ENCODE measurements around the gene SCFD2. TPM values are rescaled to one million over a fixed set of nuclear protein-coding genes. Genes with fewer than 3 reads are reported as not detected.
"Not testable (repeated sequence)": the region's sequence is repeated elsewhere in the genome, so short reads cannot be mapped to it uniquely, and the experiment has no call there.

SCFD2 gene
- total and polyA plus RNA-seq, 12 donors = 2.9 to 15.0 (median 9.7) TPM

- TF ChIP-seq CTCF (IDR thresholded peaks at IDR 0.05) = peak in 2 of 9 donors; percentile 11 to 27
- peak; percentile 58 to 93 (median 69) for ATAC-seq
- no peak overlapping the region for H3K4me3 ChIP-seq
- peak in 1 of 2 donors; percentile 32 for DNase-seq
- peaks cover 0 to 13% (median 0%) of the 10 kb centered on the region in 11 donors for H3K9me3 ChIP-seq
- 39 to 41% methylated on average over 5 of the region's 5 CpGs for WGBS, 2 donors
- peaks cover 0 to 22% (median 12%) of the 10 kb centered on the region in 9 donors for H3K4me1 ChIP-seq
- H3K27ac ChIP-seq = peak overlapping the region in 2 of 10 donors; percentile 3 to 12
- no peaks in the 10 kb centered on the region for H3K27me3 ChIP-seq
- peaks cover 0 to 41% (median under 1%) of the 10 kb centered on the region in 9 donors for H3K36me3 ChIP-seq
- intact Hi-C loops (cut with DNase I) = no loop called here
These were observed 18.7 kb downstream of the SCFD2 start for GRCh38 chr4:53346920-53347852.

GRCh38 chr4:53346392-53346791 lies 19.5 kb downstream of the SCFD2 start:
- H3K27me3 ChIP-seq; ATAC-seq; intact Hi-C loops (cut with DNase I); H3K4me3 ChIP-seq; DNase-seq: not testable (repeated sequence)
- 98 to 100% methylated on average over 2 of the region's 2 CpGs for WGBS, 2 donors
- H3K4me1 ChIP-seq = peaks cover 0 to 22% (median 12%) of the 10 kb centered on the region in 9 donors
- H3K27ac ChIP-seq = peak overlapping the region in 1 of 10 donors; percentile 12
- peaks cover 0 to 14% (median 0%) of the 10 kb centered on the region in 11 donors for H3K9me3 ChIP-seq
- H3K36me3 ChIP-seq = peaks cover 0 to 33% (median 0%) of the 10 kb centered on the region in 9 donors

- WGBS, 2 donors = 92 to 95% methylated on average over 12 of the region's 12 CpGs
- peaks cover 0 to 15% (median 0%) of the 10 kb centered on the region in 11 donors for H3K9me3 ChIP-seq
- H3K4me1 ChIP-seq; H3K4me3 ChIP-seq; H3K36me3 ChIP-seq; ATAC-seq; H3K27me3 ChIP-seq; intact Hi-C loops (cut with DNase I); DNase-seq; H3K27ac ChIP-seq: not testable (repeated sequence)
These were observed 25.7 kb downstream of the SCFD2 start for GRCh38 chr4:53340145-53340544.

- H3K27ac ChIP-seq; intact Hi-C loops (cut with DNase I); H3K4me3 ChIP-seq; ATAC-seq; DNase-seq; H3K27me3 ChIP-seq; H3K36me3 ChIP-seq; H3K9me3 ChIP-seq; H3K4me1 ChIP-seq: not testable (repeated sequence)
- WGBS, 2 donors = 93 to 95% methylated on average over 6 of the region's 6 CpGs
These were observed 30.9 kb downstream of the SCFD2 start for GRCh38 chr4:53334916-53335315.

GRCh38 chr4:53326535-53326934 lies 39.3 kb downstream of the SCFD2 start:
- ATAC-seq (no peak), DNase-seq (no peak)
- Histone ChIP-seq H3K27ac (no peak overlapping the region), H3K4me1 (peaks cover 0 to 12% (median 8%) of the 10 kb centered on the region in 9 donors), H3K36me3 (no peaks in the 10 kb centered on the region), H3K9me3 (no peaks in the 10 kb centered on the region), H3K27me3 (no peaks in the 10 kb centered on the region), H3K4me3 (no peak overlapping the region)
- WGBS, 2 donors = 95% methylated on average over 3 of the region's 3 CpGs
- intact Hi-C loops (cut with DNase I) = no loop called here
- TF ChIP-seq CTCF (IDR thresholded peaks at IDR 0.05) = no peak

- Histone ChIP-seq H3K9me3 (no peaks in the 10 kb centered on the region), H3K4me1 (peaks cover 0 to 23% (median 17%) of the 10 kb centered on the region in 9 donors), H3K27me3 (no peaks in the 10 kb centered on the region), H3K27ac (no peak overlapping the region), H3K4me3 (no peak overlapping the region), H3K36me3 (no peaks in the 10 kb centered on the region)
- ATAC-seq (no peak), DNase-seq (no peak)
- intact Hi-C loops (cut with DNase I) = no loop called here
- no peak for TF ChIP-seq CTCF (IDR thresholded peaks at IDR 0.05)
These were observed 43.2 kb downstream of the SCFD2 start for GRCh38 chr4:53322696-53323095.

All from heart right ventricle (tissue), 16 donors.